SU-DHL-6 (cell line): ENCODE measurements around the gene FANCM.
"Not testable (repeated sequence)": the region's sequence is repeated elsewhere in the genome, so short reads cannot be mapped to it uniquely, and the experiment has no call there.

Experiments used
- H2AFZ ChIP-seq: fragments of 200-600 bp; sonication (generic); 2 replicates; pipeline ENCODE4 v1.6.1; 2014; ENCODE audit warnings: low read depth, mild to moderate bottlenecking, moderate library complexity, mixed read lengths, antibody characterized with exemption, low read length; ENCODE audit not compliant: severe bottlenecking
- H3F3A ChIP-seq: fragments of 200-600 bp; shearing (Covaris generic); 2 replicates; pipeline ENCODE4 v1.6.0; 2016; ENCODE audit warnings: antibody characterized with exemption, mild to moderate bottlenecking; ENCODE audit not compliant: insufficient read depth
- H3K27ac ChIP-seq: fragments of 200-600 bp; sonication (generic); 2 replicates; pipeline ENCODE4 v1.5.1; 2016; ENCODE audit warnings: low read depth, mild to moderate bottlenecking, low read length, moderate library complexity, mixed read lengths
- H3K27me3 ChIP-seq: fragments of 200-600 bp; sonication (generic), shearing (Covaris generic); 2 replicates; pipeline ENCODE4 v1.6.0; 2014; ENCODE audit warnings: mild to moderate bottlenecking, low read length
- H3K36me3 ChIP-seq: fragments of 200-600 bp; sonication (generic); 2 replicates; pipeline ENCODE4 v1.6.1; 2014; ENCODE audit warnings: mild to moderate bottlenecking, low read length, mixed read lengths
- H3K4me2 ChIP-seq: fragments of 300-600, 200-600 bp; shearing (Covaris generic), sonication (generic); 2 replicates; pipeline ENCODE4 v1.6.0; 2014; ENCODE audit warnings: low read length, low read depth, mild to moderate bottlenecking; ENCODE audit not compliant: poor library complexity, severe bottlenecking
- H3K4me3 ChIP-seq: fragments of 200-600 bp; sonication (generic); 2 replicates; pipeline ENCODE4 v1.5.1; 2014; ENCODE audit warnings: antibody characterized with exemption, low read length, mild to moderate bottlenecking, mixed read lengths; ENCODE audit not compliant: insufficient read depth, poor library complexity, severe bottlenecking
- H3K79me2 ChIP-seq: fragments of 200-600 bp; sonication (generic); 2 replicates; pipeline ENCODE4 v1.6.1; 2014; ENCODE audit warnings: mild to moderate bottlenecking, low read length, moderate library complexity; ENCODE audit not compliant: insufficient read depth
- H3K9ac ChIP-seq: fragments of 200-600 bp; sonication (generic); 2 replicates; pipeline ENCODE4 v1.7.0; 2014; ENCODE audit warnings: mild to moderate bottlenecking, low read length
- H3K9me2 ChIP-seq: fragments of 200-600 bp; sonication (generic); replicated peaks from 2 replicates; pipeline ENCODE4 v1.6.1; 2014; ENCODE audit warnings: low read length; ENCODE audit not compliant: insufficient read depth
- H3K9me3 ChIP-seq: fragments of 200-600 bp; sonication (generic); 2 replicates; pipeline ENCODE4 v1.6.1; 2014; ENCODE audit warnings: low read length, mixed read lengths; ENCODE audit not compliant: insufficient read depth
- H4K20me1 ChIP-seq: fragments of 200-600 bp; sonication (generic); 2 replicates; pipeline ENCODE4 v1.6.1; 2014; ENCODE audit warnings: low read depth, mild to moderate bottlenecking, antibody characterized with exemption, low read length, moderate library complexity, mixed read lengths
- CTCF ChIP-seq: fragments of 200-600 bp; sonication (generic); IDR thresholded peaks from one replicate; pipeline ENCODE4 v1.5.1; 2017; ENCODE audit warnings: antibody characterized with exemption, mild to moderate bottlenecking, low read length, moderate library complexity; ENCODE audit not compliant: insufficient read depth, poor library complexity, severe bottlenecking
- EZH2phosphoT487 ChIP-seq: fragments of 200-600 bp; sonication (generic), shearing (Covaris generic); conservative IDR thresholded peaks from 2 replicates; pipeline ENCODE4 v1.6.1; 2018; ENCODE audit warnings: mild to moderate bottlenecking, antibody characterized with exemption, low read length, moderate library complexity, mixed read lengths

Gene FANCM

GRCh38 chr14:45140661-45141187 lies 5.0 kb downstream of the FANCM start:
- no peak overlapping the region for H2AFZ ChIP-seq
- H3K27me3 ChIP-seq, result no peaks in the 10 kb centered on the region
- H3K36me3 ChIP-seq, result 0 out of 2 replicates have a peak, but pooled peaks cover 3% of the 10 kb centered on the region
- H3K9me3 ChIP-seq, result no peaks in the 10 kb centered on the region
- no peak overlapping the region for H3K27ac ChIP-seq
- H4K20me1 ChIP-seq, result 0 out of 2 replicates have a peak, but pooled peaks cover 4% of the 10 kb centered on the region
- no peak overlapping the region for H3K9ac ChIP-seq
- H3K79me2 ChIP-seq, result peaks cover 96% of the 10 kb centered on the region
- no peak for TF ChIP-seq CTCF
- TF ChIP-seq EZH2phosphoT487, result no peak
- no peak overlapping the region for H3K4me3 ChIP-seq
- H3K9me2 ChIP-seq, result no peaks in the 10 kb centered on the region
- H3K4me2 ChIP-seq, result peak overlapping the region; percentile 99
- H3F3A ChIP-seq, result 0 out of 2 replicates have a peak, but pooled peaks cover 5% of the 10 kb centered on the region

GRCh38 chr14:45142083-45142482 lies 6.4 kb downstream of the FANCM start:
- peak overlapping the region; percentile 20; the same call in 1 of the 2 replicates for H3K9ac ChIP-seq
- H3K27ac ChIP-seq, result peak overlapping the region; percentile 31; the same call in 1 of the 2 replicates
- peaks cover 92% of the 10 kb centered on the region for H3K79me2 ChIP-seq
- peak overlapping the region; percentile 30 for H3K4me3 ChIP-seq
- H3F3A ChIP-seq, H4K20me1 ChIP-seq, H3K27me3 ChIP-seq, H3K9me2 ChIP-seq, H3K36me3 ChIP-seq, H3K9me3 ChIP-seq, H2AFZ ChIP-seq: not testable (repeated sequence)
- peak overlapping the region; percentile 53 for H3K4me2 ChIP-seq

GRCh38 chr14:45144658-45145057 lies 8.9 kb downstream of the FANCM start:
- H3K9me3 ChIP-seq, result no peaks in the 10 kb centered on the region

More at GRCh38 chr14:45144658-45145057, 8.9 kb downstream of the FANCM start:
- H3K27ac ChIP-seq, result no peak overlapping the region
- no peaks in the 10 kb centered on the region for H3K9me2 ChIP-seq
- 0 out of 2 replicates have a peak, but pooled peaks cover 5% of the 10 kb centered on the region for H3F3A ChIP-seq
- no peak overlapping the region for H3K4me2 ChIP-seq
- no peak overlapping the region for H2AFZ ChIP-seq
- peaks cover 2% of the 10 kb centered on the region; the same call in 1 of the 2 replicates for H3K36me3 ChIP-seq
- no peak overlapping the region for H3K4me3 ChIP-seq
- no peak for TF ChIP-seq CTCF
- no peak for TF ChIP-seq EZH2phosphoT487
- no peaks in the 10 kb centered on the region for H3K27me3 ChIP-seq
- H3K9ac ChIP-seq, result no peak overlapping the region
- H3K79me2 ChIP-seq, result peaks cover 72% of the 10 kb centered on the region
- no peaks in the 10 kb centered on the region for H4K20me1 ChIP-seq
